Keratinocyte (primary cell): ENCODE measurements around the gene VPS13D. TPM values are rescaled to one million over a fixed set of nuclear protein-coding genes. Genes with fewer than 3 reads are reported as not detected.

Source experiments
- DNase-seq: peaks from one replicate; pipeline ENCODE4 v3.0.0-alpha.2; 2011; ENCODE audit warnings: low read depth, missing footprints, low spot score
- FAIRE-seq: peaks from 2 replicates; lab custom pipeline; 2011; peaks lifted over from hg19 to GRCh38; lab: Jason Lieb, UNC
- H2AFZ ChIP-seq: 2 replicates; pipeline ENCODE4 v1.6.0; 2012; ENCODE audit warnings: low read length, control low read depth, inconsistent platforms; ENCODE audit not compliant: control insufficient read depth
- H3K27ac ChIP-seq: 2 replicates; pipeline ENCODE4 v1.5.1; 2011; ENCODE audit warnings: low read length; ENCODE audit not compliant: control insufficient read depth, insufficient read depth
- H3K27me3 ChIP-seq: 3 replicates; pipeline ENCODE4 v1.6.0; 2011; ENCODE audit warnings: low read length; ENCODE audit not compliant: control insufficient read depth, insufficient read depth; ENCODE audit errors: extremely low read depth
- H3K36me3 ChIP-seq, 2 experiments: 2 replicates in 1 of 2; 3 replicates in 1 of 2; pipeline ENCODE4 v1.5.1; 2011; ENCODE audit warnings: low read length in 2 of 2, mild to moderate bottlenecking in 1 of 2; ENCODE audit not compliant: control insufficient read depth in 2 of 2, insufficient read depth in 2 of 2; ENCODE audit errors: extremely low read depth in 1 of 2
- H3K4me1 ChIP-seq: 3 replicates; pipeline ENCODE4 v1.5.1; 2011; ENCODE audit warnings: low read length; ENCODE audit not compliant: control insufficient read depth, insufficient read depth; ENCODE audit errors: extremely low read depth
- H3K4me2 ChIP-seq: 3 replicates; pipeline ENCODE4 v1.6.0; 2011; ENCODE audit warnings: low read depth, low read length; ENCODE audit not compliant: control insufficient read depth, insufficient read depth; ENCODE audit errors: extremely low read depth
- H3K4me3 ChIP-seq, 3 experiments: fragments of 200-600 bp in 1 of 3; sonication (generic) in 1 of 3; 2 replicates in 2 of 3; 3 replicates in 1 of 3; pipeline ENCODE4 v1.5.1; 2011 to 2016; ENCODE audit warnings: low read length in 3 of 3, mild to moderate bottlenecking in 3 of 3, control low read depth in 2 of 3, inconsistent platforms in 1 of 3, low read depth in 1 of 3, mixed read lengths in 1 of 3, mixed run types in 1 of 3, moderate library complexity in 1 of 3; ENCODE audit not compliant: control insufficient read depth in 2 of 3, insufficient read depth in 2 of 3; ENCODE audit errors: extremely low read depth in 1 of 3
- H3K79me2 ChIP-seq: 2 replicates; pipeline ENCODE4 v1.6.0; 2012; ENCODE audit warnings: low read length; ENCODE audit not compliant: control insufficient read depth, insufficient read depth
- H3K9ac ChIP-seq: 3 replicates; pipeline ENCODE4 v1.6.0; 2011; ENCODE audit warnings: low read length; ENCODE audit not compliant: control insufficient read depth, insufficient read depth; ENCODE audit errors: extremely low read depth
- H3K9me1 ChIP-seq: 3 replicates; pipeline ENCODE4 v1.6.0; 2011; ENCODE audit warnings: low read length; ENCODE audit not compliant: control insufficient read depth, insufficient read depth; ENCODE audit errors: extremely low read depth
- H3K9me3 ChIP-seq: 2 replicates; pipeline ENCODE4 v1.5.1; 2012; ENCODE audit warnings: low read depth, low read length; ENCODE audit not compliant: control insufficient read depth
- H4K20me1 ChIP-seq: 3 replicates; pipeline ENCODE4 v1.6.0; 2011; ENCODE audit warnings: low read length; ENCODE audit not compliant: control insufficient read depth, insufficient read depth; ENCODE audit errors: extremely low read depth
- CTCF ChIP-seq, 3 experiments: IDR thresholded peaks in 1 of 3; conservative IDR thresholded peaks in 1 of 3; optimal IDR thresholded peaks in 1 of 3; 2 replicates in 2 of 3; 3 replicates in 1 of 3; pipeline versions ENCODE3 to v1.5.1; 2011; ENCODE audit warnings: low read length in 3 of 3, mild to moderate bottlenecking in 3 of 3, moderate library complexity in 2 of 3, control low read depth in 1 of 3, inconsistent platforms in 1 of 3; ENCODE audit not compliant: insufficient read depth in 2 of 3; ENCODE audit errors: extremely low read depth in 1 of 3
- EZH2 ChIP-seq: IDR thresholded peaks from one replicate; pipeline ENCODE4 v1.6.1; 2012; ENCODE audit warnings: inconsistent platforms, mild to moderate bottlenecking, low read length, moderate library complexity
- dilution Hi-C: fragments of 300-500 bp; cut with MboI; formaldehyde crosslinking; loops from one replicate; pipeline ENCODE4 v1.7.0; 2020; ENCODE audit warnings: low sequenced_read_pairs; ENCODE audit not compliant: extremely low pct_ligation_motif_present
- polyA plus RNA-seq, 5 experiments: library from polyadenylated mRNA; depleted of rRNA in 3 of 5; stranded (reverse) in 3 of 5; stranded (forward) in 1 of 5; unstranded in 1 of 5; fragments of >200 nt; gene quantifications; 1 replicate in 1 of 5; 2 replicates in 3 of 5; 3 replicates in 1 of 5; pipeline versions ENCODE4 v1.2.1 to v1.2.3, GENCODE V29; 2011 to 2012; ENCODE audit warnings: missing spikeins in 2 of 5, low read depth in 1 of 5, low replicate concordance in 1 of 5

VPS13D gene
- polyA plus RNA-seq, 1 donor (not counting 4 experiments of a cell fraction or from before 2014, with no cell fraction given): 19.0 TPM

- Histone ChIP-seq H3K4me3 (no peak overlapping the region), H3K36me3 (peaks cover 11 to 17% of the 10 kb centered on the region in 2 experiments), H2AFZ (no peak overlapping the region), H3K9me1 (no peaks in the 10 kb centered on the region), H3K27me3 (no peaks in the 10 kb centered on the region), H3K27ac (no peak overlapping the region), H4K20me1 (no peaks in the 10 kb centered on the region), H3K4me1 (no peaks in the 10 kb centered on the region), H3K4me2 (no peak overlapping the region), H3K9me3 (no peaks in the 10 kb centered on the region), H3K79me2 (no peaks in the 10 kb centered on the region), H3K9ac (no peak overlapping the region)
- DNase-seq: no peak
- FAIRE-seq: no peak
- TF ChIP-seq CTCF (optimal IDR thresholded peaks at IDR 0.05 in 1 of 3, IDR thresholded peaks at IDR 0.05 in 1 of 3, conservative IDR thresholded peaks at IDR 0.05 in 1 of 3; ENCODE audit: extremely low read depth in 1 of 3, insufficient read depth in 2 of 3, low read length in 3 of 3): no peak
- TF ChIP-seq EZH2: no peak
- dilution Hi-C loops: no loop called here
Measured at GRCh38 chr1:12511516-12512468, 282.0 kb downstream of the VPS13D start.

GRCh38 chr1:12513181-12513580 is 283.4 kb downstream of the VPS13D start:
- Histone ChIP-seq H3K4me3 (no peak overlapping the region), H3K9me3 (no peaks in the 10 kb centered on the region), H2AFZ (no peak overlapping the region), H3K27ac (no peak overlapping the region), H3K9ac (no peak overlapping the region), H3K4me2 (no peak overlapping the region), H3K9me1 (no peaks in the 10 kb centered on the region), H3K4me1 (no peaks in the 10 kb centered on the region), H3K27me3 (no peaks in the 10 kb centered on the region), H4K20me1 (no peaks in the 10 kb centered on the region), H3K79me2 (no peaks in the 10 kb centered on the region), H3K36me3 (peaks cover 4 to 7% of the 10 kb centered on the region in 2 experiments)
- no peak for DNase-seq
- FAIRE-seq: no peak
- dilution Hi-C loops: no loop called here
- TF ChIP-seq EZH2: no peak
- no peak for TF ChIP-seq CTCF (optimal IDR thresholded peaks at IDR 0.05 in 1 of 3, IDR thresholded peaks at IDR 0.05 in 1 of 3, conservative IDR thresholded peaks at IDR 0.05 in 1 of 3; ENCODE audit: extremely low read depth in 1 of 3, insufficient read depth in 2 of 3, low read length in 3 of 3)
